ENCODE measurements around the gene TTC13. TPM values are rescaled to one million over a fixed set of nuclear protein-coding genes. Genes with fewer than 3 reads are reported as not detected.

Gene TTC13
- total RNA-seq, 1 donor from 2014 or later: 20.9 TPM

DNA sequence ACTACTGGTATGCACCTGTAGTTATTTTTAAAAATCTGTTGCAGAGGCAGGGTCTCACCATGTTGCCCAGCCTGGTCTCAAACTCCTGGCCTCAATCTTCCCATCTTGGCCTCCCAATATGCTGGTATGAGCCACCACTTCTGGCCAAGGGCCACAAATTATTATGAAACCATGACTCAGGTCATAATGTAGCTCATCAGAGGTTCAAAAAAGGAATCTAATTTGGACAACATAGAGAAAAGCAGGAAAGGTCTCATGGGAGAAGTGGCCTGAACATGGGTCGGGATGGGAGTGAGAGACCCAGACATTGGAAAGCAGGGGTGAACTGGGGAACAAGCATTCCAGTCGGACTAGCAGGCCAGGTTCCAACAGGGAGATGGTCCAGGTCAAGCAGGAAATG lies 65.2 kb downstream of the TTC13 start:
- H3K9me3 Mint-ChIP-seq: no peaks in the 10 kb centered on the region
- H3K27ac Mint-ChIP-seq (ENCODE audit: unreplicated experiment): no peak overlapping the region
- TF ChIP-seq CTCF (conservative IDR thresholded peaks at IDR 0.05): no peak
- peaks cover 7% of the 10 kb centered on the region for H3K36me3 Mint-ChIP-seq (ENCODE audit: low read depth)
- no peaks in the 10 kb centered on the region for H3K27me3 Mint-ChIP-seq (ENCODE audit: low read depth)
- no peak overlapping the region for H3K4me3 Mint-ChIP-seq
- DNase-seq (ENCODE audit: low read depth, low spot score): no peak
- H3K4me1 Mint-ChIP-seq: peaks cover 4% of the 10 kb centered on the region

GRCh38 chr1:230910755-230911117 lies 67.9 kb downstream of the TTC13 start:
- no peak for DNase-seq (ENCODE audit: low read depth, low spot score)
- Mint-ChIP-seq H3K36me3 (ENCODE audit: low read depth) (peaks cover 7% of the 10 kb centered on the region), H3K27ac (ENCODE audit: unreplicated experiment) (no peak overlapping the region), H3K9me3 (no peaks in the 10 kb centered on the region), H3K4me1 (peaks cover 7% of the 10 kb centered on the region), H3K4me3 (no peak overlapping the region), H3K27me3 (ENCODE audit: low read depth) (no peaks in the 10 kb centered on the region)
- TF ChIP-seq CTCF (conservative IDR thresholded peaks at IDR 0.05): no peak

- no peaks in the 10 kb centered on the region for H3K9me3 Mint-ChIP-seq
- no peak for TF ChIP-seq CTCF (conservative IDR thresholded peaks at IDR 0.05)
- no peak for DNase-seq (ENCODE audit: low read depth, low spot score)
- no peaks in the 10 kb centered on the region for H3K27me3 Mint-ChIP-seq (ENCODE audit: low read depth)
- H3K27ac Mint-ChIP-seq (ENCODE audit: unreplicated experiment): no peak overlapping the region
- H3K4me1 Mint-ChIP-seq: peaks cover 12% of the 10 kb centered on the region
- no peak overlapping the region for H3K4me3 Mint-ChIP-seq
- H3K36me3 Mint-ChIP-seq (ENCODE audit: low read depth): peaks cover 7% of the 10 kb centered on the region
Observed at GRCh38 chr1:230909974-230910754, 68.5 kb downstream of the TTC13 start.

GRCh38 chr1:230907472-230908205 lies 71.0 kb downstream of the TTC13 start:
- TF ChIP-seq CTCF (conservative IDR thresholded peaks at IDR 0.05): no peak
- Mint-ChIP-seq H3K4me1 (peaks cover 14% of the 10 kb centered on the region), H3K36me3 (ENCODE audit: low read depth) (peaks cover 10% of the 10 kb centered on the region), H3K27ac (ENCODE audit: unreplicated experiment) (no peak overlapping the region), H3K9me3 (no peaks in the 10 kb centered on the region), H3K4me3 (no peak overlapping the region), H3K27me3 (ENCODE audit: low read depth) (no peaks in the 10 kb centered on the region)
- DNase-seq (ENCODE audit: low read depth, low spot score): no peak

GRCh38 chr1:230906226-230906625 lies 72.4 kb downstream of the TTC13 start:
- no peak for TF ChIP-seq CTCF (conservative IDR thresholded peaks at IDR 0.05)
- H3K27me3 Mint-ChIP-seq (ENCODE audit: low read depth): no peaks in the 10 kb centered on the region
- peaks cover 14% of the 10 kb centered on the region for H3K4me1 Mint-ChIP-seq
- H3K27ac Mint-ChIP-seq (ENCODE audit: unreplicated experiment): no peak overlapping the region
- H3K9me3 Mint-ChIP-seq: no peaks in the 10 kb centered on the region
- no peak overlapping the region for H3K4me3 Mint-ChIP-seq
- DNase-seq (ENCODE audit: low read depth, low spot score): no peak
- H3K36me3 Mint-ChIP-seq (ENCODE audit: low read depth): peaks cover 10% of the 10 kb centered on the region
